Testis (tissue), 2 donors: ENCODE data around the gene MRS2.

Experiments used
- POLR2A ChIP-seq: fragments of 450-650 bp; IDR thresholded peaks from one replicate; pipeline ENCODE4 v1.6.1; 2017; ENCODE audit warnings: antibody characterized with exemption, mild to moderate bottlenecking, moderate library complexity
- TF ChIP-seq, protein P1 (sequence below), 3 experiments: fragments of 450-650 bp in 2 of 3; fragments of 200-600 bp in 1 of 3; sonication (generic) in 1 of 3; IDR thresholded peaks; one replicate each; pipeline ENCODE4 v1.5.1; 2016 to 2019; ENCODE audit warnings: antibody characterized with exemption in 3 of 3, mild to moderate bottlenecking in 2 of 3, moderate library complexity in 1 of 3

DNA sequence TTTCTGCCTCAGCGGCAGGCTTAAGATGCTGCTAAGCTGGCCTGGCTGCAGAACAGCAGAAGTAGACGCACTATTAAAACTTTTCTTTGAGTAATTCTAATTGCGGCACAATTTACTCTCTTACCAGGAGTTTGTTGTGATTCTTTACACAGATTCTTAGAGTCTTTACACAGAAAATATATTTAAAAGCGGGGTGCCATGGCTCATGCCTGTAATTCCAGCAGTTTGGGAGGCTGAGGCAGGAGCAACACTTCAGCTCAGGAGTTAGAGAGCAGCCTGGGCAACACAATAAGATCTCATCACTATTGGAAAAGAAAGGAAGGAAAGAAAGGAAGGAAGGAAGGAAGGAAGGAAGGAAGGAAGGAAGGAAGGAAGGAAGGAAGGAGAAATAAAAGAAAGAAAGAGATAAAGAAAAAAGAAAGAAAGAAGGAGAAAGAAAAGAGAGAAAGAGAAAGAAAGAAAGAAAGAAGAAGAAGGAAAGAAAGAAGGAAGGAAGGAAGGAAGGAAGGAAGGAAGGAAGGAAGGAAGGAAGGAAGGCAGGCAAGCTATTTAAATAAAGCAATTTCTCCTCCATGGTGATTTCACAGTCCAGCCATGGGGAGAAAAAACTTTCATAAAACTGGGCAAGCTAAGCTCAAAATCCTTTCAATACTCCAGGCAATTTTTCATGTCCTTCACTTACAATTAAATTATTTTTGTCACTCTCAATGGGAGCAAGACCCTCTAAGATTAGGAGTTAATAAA, 21.1 kb upstream of the MRS2 start:
- TF ChIP-seq, protein P1, sequence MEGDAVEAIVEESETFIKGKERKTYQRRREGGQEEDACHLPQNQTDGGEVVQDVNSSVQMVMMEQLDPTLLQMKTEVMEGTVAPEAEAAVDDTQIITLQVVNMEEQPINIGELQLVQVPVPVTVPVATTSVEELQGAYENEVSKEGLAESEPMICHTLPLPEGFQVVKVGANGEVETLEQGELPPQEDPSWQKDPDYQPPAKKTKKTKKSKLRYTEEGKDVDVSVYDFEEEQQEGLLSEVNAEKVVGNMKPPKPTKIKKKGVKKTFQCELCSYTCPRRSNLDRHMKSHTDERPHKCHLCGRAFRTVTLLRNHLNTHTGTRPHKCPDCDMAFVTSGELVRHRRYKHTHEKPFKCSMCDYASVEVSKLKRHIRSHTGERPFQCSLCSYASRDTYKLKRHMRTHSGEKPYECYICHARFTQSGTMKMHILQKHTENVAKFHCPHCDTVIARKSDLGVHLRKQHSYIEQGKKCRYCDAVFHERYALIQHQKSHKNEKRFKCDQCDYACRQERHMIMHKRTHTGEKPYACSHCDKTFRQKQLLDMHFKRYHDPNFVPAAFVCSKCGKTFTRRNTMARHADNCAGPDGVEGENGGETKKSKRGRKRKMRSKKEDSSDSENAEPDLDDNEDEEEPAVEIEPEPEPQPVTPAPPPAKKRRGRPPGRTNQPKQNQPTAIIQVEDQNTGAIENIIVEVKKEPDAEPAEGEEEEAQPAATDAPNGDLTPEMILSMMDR (IDR thresholded peaks at IDR 0.05) = no peak
- TF ChIP-seq POLR2A = no peak
